CD4-positive, alpha-beta T cell (primary cell): ENCODE measurements around the gene ADCY2. TPM values are rescaled to one million over a fixed set of nuclear protein-coding genes. Genes with fewer than 3 reads are reported as not detected.

Source experiments
- ATAC-seq: fragments of 200-7000 bp; cut with Tn5 transposase; one replicate; pipeline ENCODE4 v1.10.0; 2022; ENCODE audit warnings: mild to moderate bottlenecking; ENCODE audit not compliant: poor library complexity
- CTCF ChIA-PET: fragments of 350-600 bp; sonication (Branson Sonifier 250); formaldehyde crosslinking; loops from one replicate; lab custom pipeline; 2021; ENCODE audit warnings: antibody characterized with exemption, inconsistent platforms; lab: Charles Lee
- POLR2A ChIA-PET: fragments of 350-600 bp; sonication (Branson Sonifier 250); formaldehyde crosslinking; loops from one replicate; lab custom pipeline; 2021; ENCODE audit warnings: antibody characterized with exemption, inconsistent platforms; lab: Charles Lee
- DNase-seq, 14 experiments: peaks; one replicate each; pipeline ENCODE4 v3.0.0-alpha.2; 2013 to 2020; ENCODE audit warnings: mixed read lengths in 2 of 14
- H3K27ac ChIP-seq, 2 donors: one replicate each; pipeline versions ENCODE4 v1.5.1 to v1.7.0; 2013; ENCODE audit warnings: low read length in 2 of 2, low read depth in 1 of 2, mild to moderate bottlenecking in 1 of 2
- H3K27me3 ChIP-seq, 2 experiments: 1 replicate in 1 of 2; 2 replicates in 1 of 2; pipeline versions ENCODE4 v1.6.1 to v1.7.0; 2013; ENCODE audit warnings: low read length in 2 of 2, control low read depth in 1 of 2, mild to moderate bottlenecking in 1 of 2, moderate library complexity in 1 of 2; ENCODE audit not compliant: insufficient read depth in 2 of 2, control insufficient read depth in 1 of 2
- H3K36me3 ChIP-seq: one replicate; pipeline ENCODE4 v1.6.1; 2013; ENCODE audit warnings: low read length, control low read depth; ENCODE audit not compliant: insufficient read depth
- H3K4me1 ChIP-seq: one replicate; pipeline ENCODE4 v1.6.1; 2013; ENCODE audit warnings: low read length, control low read depth; ENCODE audit not compliant: insufficient read depth
- H3K4me3 ChIP-seq: one replicate; pipeline ENCODE4 v1.5.1; 2013; ENCODE audit warnings: mild to moderate bottlenecking, low read length, moderate library complexity
- H3K9me3 ChIP-seq, 2 experiments: 1 replicate in 1 of 2; 2 replicates in 1 of 2; pipeline versions ENCODE4 v1.6.1 to v1.7.0; 2013; ENCODE audit warnings: low read length in 2 of 2, mild to moderate bottlenecking in 2 of 2, control low read depth in 1 of 2, moderate library complexity in 1 of 2; ENCODE audit not compliant: control insufficient read depth in 1 of 2, insufficient read depth in 1 of 2
- H3K27ac Mint-ChIP-seq: one replicate; pipeline ENCODE4 v1.8.0; 2020; ENCODE audit warnings: mixed read lengths
- H3K27me3 Mint-ChIP-seq: one replicate; pipeline ENCODE4 v1.8.0; 2021; ENCODE audit warnings: mixed read lengths
- H3K36me3 Mint-ChIP-seq: one replicate; pipeline ENCODE4 v1.8.0; 2021; ENCODE audit warnings: low read depth, mixed read lengths
- H3K4me1 Mint-ChIP-seq: one replicate; pipeline ENCODE4 v1.8.0; 2021; ENCODE audit warnings: low read depth, mixed read lengths
- H3K4me3 Mint-ChIP-seq: one replicate; pipeline ENCODE4 v1.8.0; 2020; ENCODE audit warnings: mild to moderate bottlenecking, mixed read lengths
- H3K9me3 Mint-ChIP-seq: one replicate; pipeline ENCODE4 v1.8.0; 2020; ENCODE audit warnings: mixed read lengths
- CTCF ChIP-seq: fragments of 200-600 bp; IDR thresholded peaks from one replicate; pipeline ENCODE4 v1.8.0; 2022; ENCODE audit warnings: antibody characterized with exemption, mild to moderate bottlenecking
- intact Hi-C, 2 experiments: fragments of 100-400 bp; cut with DNase I in 1 of 2; cut with micrococcal nuclease in 1 of 2; formaldehyde crosslinking; loops; one replicate each; pipeline versions ENCODE4 v1.15.1 to v1.9.0; 2023 to 2025; cut with DNase I, micrococcal nuclease
- total RNA-seq, 174 experiments: library from RNA in 2 of 174; stranded (reverse) in 2 of 174; gene quantifications; one replicate each; pipeline ENCODE4 v1.2.3 and lab custom pipeline; 2021 to 2026

The ADCY2 gene
- total RNA-seq, 2 experiments from 2014 or later, result not detected

GRCh38 chr5:7461371-7461770 lies 65.4 kb downstream of the ADCY2 start:
- H3K36me3 ChIP-seq, result no peaks in the 10 kb centered on the region
- Mint-ChIP-seq H3K4me1 (no peaks in the 10 kb centered on the region), H3K9me3 (no peaks in the 10 kb centered on the region), H3K36me3 (no peaks in the 10 kb centered on the region), H3K4me3 (no peak overlapping the region), H3K27ac (no peak overlapping the region), H3K27me3 (no peaks in the 10 kb centered on the region)
- H3K27me3 ChIP-seq, result no peaks in the 10 kb centered on the region
- DNase-seq (no peak), ATAC-seq (no peak)
- H3K4me1 ChIP-seq, result no peaks in the 10 kb centered on the region
- no peak overlapping the region for H3K27ac ChIP-seq
- no peak overlapping the region for H3K4me3 ChIP-seq
- H3K9me3 ChIP-seq, result peaks cover 0 to 6% of the 10 kb centered on the region in 2 experiments
- ChIA-PET CTCF (no interaction called here), POLR2A (no interaction called here)
- intact Hi-C loops, result no loop called here
- TF ChIP-seq CTCF, result no peak

GRCh38 chr5:7462758-7463157 lies 66.8 kb downstream of the ADCY2 start:
- H3K36me3 Mint-ChIP-seq, result no peaks in the 10 kb centered on the region
- no peak overlapping the region for H3K4me3 ChIP-seq
- H3K4me1 ChIP-seq, result no peaks in the 10 kb centered on the region
- no peak overlapping the region for H3K4me3 Mint-ChIP-seq
- intact Hi-C loops, result no loop called here
- H3K27me3 ChIP-seq, result no peaks in the 10 kb centered on the region
- no peak overlapping the region for H3K27ac ChIP-seq
- no peak for DNase-seq
- ChIA-PET CTCF (no interaction called here), POLR2A (no interaction called here)
- H3K36me3 ChIP-seq, result no peaks in the 10 kb centered on the region
- peaks cover 0 to 6% of the 10 kb centered on the region in 2 experiments for H3K9me3 ChIP-seq
- no peak for ATAC-seq
- no peak overlapping the region for H3K27ac Mint-ChIP-seq
- H3K9me3 Mint-ChIP-seq, result no peaks in the 10 kb centered on the region
- H3K27me3 Mint-ChIP-seq, result no peaks in the 10 kb centered on the region
- no peaks in the 10 kb centered on the region for H3K4me1 Mint-ChIP-seq
- TF ChIP-seq CTCF, result no peak

GRCh38 chr5:7464182-7464581 lies 68.2 kb downstream of the ADCY2 start:
- DNase-seq, result no peak
- Histone ChIP-seq H3K27ac (no peak overlapping the region), H3K4me1 (no peaks in the 10 kb centered on the region), H3K36me3 (no peaks in the 10 kb centered on the region), H3K27me3 (no peaks in the 10 kb centered on the region), H3K9me3 (peaks cover 0 to under 1% of the 10 kb centered on the region in 2 experiments), H3K4me3 (no peak overlapping the region)
- CTCF ChIA-PET, result no interaction called here
- no peaks in the 10 kb centered on the region for H3K27me3 Mint-ChIP-seq
- no peaks in the 10 kb centered on the region for H3K4me1 Mint-ChIP-seq
- H3K4me3 Mint-ChIP-seq, result no peak overlapping the region
- TF ChIP-seq CTCF, result no peak
- H3K9me3 Mint-ChIP-seq, result no peaks in the 10 kb centered on the region
- H3K36me3 Mint-ChIP-seq, result no peaks in the 10 kb centered on the region
- POLR2A ChIA-PET, result no interaction called here
- no peak overlapping the region for H3K27ac Mint-ChIP-seq
- intact Hi-C loops, result no loop called here
- ATAC-seq, result no peak
